IMR-90 (cell line): ENCODE results near the gene GRK2. TPM values are rescaled to one million over a fixed set of nuclear protein-coding genes. Genes with fewer than 3 reads are reported as not detected.

ENCODE experiments used
- ATAC-seq: fragments of 200-7000 bp; cut with Tn5 transposase; 2 replicates; pipeline ENCODE4 v1.9.1; 2020; ENCODE audit warnings: low read depth, mild to moderate bottlenecking, moderate library complexity
- BruUV-seq: library from RNA; stranded (reverse); fragments of 400-500 nt; replicated peaks from 2 replicates; lab custom pipeline; 2021; lab: Mats Ljungman, UMichigan
- CTCF ChIA-PET: fragments of 300-600 bp; formaldehyde crosslinking; extraction: SDS; loops from one replicate; lab custom pipeline; 2021; ENCODE audit warnings: antibody characterized with exemption; lab: Yijun Ruan, JAX
- POLR2A ChIA-PET: fragments of 300-600 bp; sonication (Branson Sonifier 250); formaldehyde crosslinking; loops from one replicate; lab custom pipeline; 2022; ENCODE audit warnings: antibody characterized with exemption; ENCODE audit not compliant: unreplicated experiment; lab: Charles Lee
- DNase-seq: peaks from one replicate; pipeline ENCODE4 v3.0.0; 2013
- H2AFZ ChIP-seq: replicated peaks from 2 replicates; pipeline ENCODE3; 2013; ENCODE audit warnings: low read length, mild to moderate bottlenecking; ENCODE audit not compliant: poor library complexity
- H2AK5ac ChIP-seq: 2 replicates; pipeline ENCODE4 v1.6.1; 2013; ENCODE audit warnings: low read depth, low read length, inconsistent platforms
- H2AK9ac ChIP-seq: replicated peaks from 2 replicates; pipeline ENCODE3; 2013; ENCODE audit warnings: mild to moderate bottlenecking, low read depth, low read length, moderate library complexity; ENCODE audit not compliant: poor library complexity
- H2BK120ac ChIP-seq: 2 replicates; pipeline ENCODE4 v1.6.1; 2013; ENCODE audit warnings: low read depth, low read length, inconsistent platforms
- H2BK15ac ChIP-seq: 3 replicates; pipeline ENCODE4 v1.6.1; 2013; ENCODE audit warnings: low read depth, low read length, inconsistent platforms
- H2BK20ac ChIP-seq: 2 replicates; pipeline ENCODE4 v1.6.1; 2013; ENCODE audit warnings: low read depth, mild to moderate bottlenecking, inconsistent platforms, low read length, moderate library complexity
- H2BK5ac ChIP-seq: 2 replicates; pipeline ENCODE4 v1.6.1; 2013; ENCODE audit warnings: mild to moderate bottlenecking, low read depth, low read length, inconsistent platforms; ENCODE audit not compliant: poor library complexity, severe bottlenecking
- H3K14ac ChIP-seq: replicated peaks from 2 replicates; pipeline ENCODE4 v1.6.1; 2013; ENCODE audit warnings: low read depth, low read length, inconsistent platforms
- H3K18ac ChIP-seq: 2 replicates; pipeline ENCODE4 v1.6.1; 2013; ENCODE audit warnings: low read depth, low read length, control low read depth
- H3K23ac ChIP-seq: 2 replicates; pipeline ENCODE4 v1.6.1; 2013; ENCODE audit warnings: low read depth, low read length, inconsistent platforms
- H3K27ac ChIP-seq: 2 replicates; pipeline ENCODE4 v1.5.1; 2013; ENCODE audit warnings: mild to moderate bottlenecking, control low read depth, low read length; ENCODE audit not compliant: insufficient read depth
- H3K27me3 ChIP-seq: 2 replicates; pipeline ENCODE4 v1.6.1; 2013; ENCODE audit warnings: low read length; ENCODE audit not compliant: control insufficient read depth, insufficient read depth
- H3K36me3 ChIP-seq: 2 replicates; pipeline ENCODE4 v1.6.1; 2013; ENCODE audit warnings: low read length, mixed read lengths; ENCODE audit not compliant: control insufficient read depth, insufficient read depth
- H3K4ac ChIP-seq: 2 replicates; pipeline ENCODE4 v1.6.1; 2013; ENCODE audit warnings: low read depth, low read length, inconsistent platforms
- H3K4me1 ChIP-seq: 2 replicates; pipeline ENCODE4 v1.6.1; 2013; ENCODE audit warnings: low read length, mixed read lengths; ENCODE audit not compliant: control insufficient read depth, insufficient read depth
- H3K4me2 ChIP-seq: 2 replicates; pipeline ENCODE4 v1.6.1; 2013; ENCODE audit warnings: low read depth, mild to moderate bottlenecking, control low read depth, low read length, moderate library complexity
- H3K4me3 ChIP-seq: 2 replicates; pipeline ENCODE4 v1.5.1; 2013; ENCODE audit warnings: low read depth, mild to moderate bottlenecking, control low read depth, low read length, moderate library complexity; ENCODE audit not compliant: insufficient read depth
- H3K56ac ChIP-seq: 2 replicates; pipeline ENCODE4 v1.6.1; 2013; ENCODE audit warnings: low read length, inconsistent platforms; ENCODE audit not compliant: insufficient read depth; ENCODE audit errors: extremely low read depth
- H3K79me1 ChIP-seq, 2 experiments: 2 replicates each; pipeline ENCODE4 v1.6.1; 2013; ENCODE audit warnings: low read length in 2 of 2, inconsistent platforms in 1 of 2, low read depth in 1 of 2
- H3K9ac ChIP-seq: 2 replicates; pipeline ENCODE4 v1.6.1; 2013; ENCODE audit warnings: low read depth, low read length, control low read depth
- H3K9me1 ChIP-seq: 2 replicates; pipeline ENCODE4 v1.6.1; 2013; ENCODE audit warnings: low read length, inconsistent platforms; ENCODE audit not compliant: insufficient read depth
- H3K9me3 ChIP-seq: 2 replicates; pipeline ENCODE4 v1.6.1; 2013; ENCODE audit warnings: low read length; ENCODE audit not compliant: control insufficient read depth, insufficient read depth
- H4K20me1 ChIP-seq: 2 replicates; pipeline ENCODE4 v1.6.1; 2013; ENCODE audit warnings: low read length, inconsistent platforms; ENCODE audit not compliant: insufficient read depth
- H4K5ac ChIP-seq: 2 replicates; pipeline ENCODE4 v1.6.1; 2013; ENCODE audit warnings: mild to moderate bottlenecking, low read depth, low read length, control low read depth
- H4K8ac ChIP-seq, 2 experiments: 2 replicates each; pipeline ENCODE4 v1.6.1; 2013; ENCODE audit warnings: low read depth in 2 of 2, low read length in 2 of 2, control low read depth in 1 of 2, inconsistent platforms in 1 of 2
- H4K91ac ChIP-seq: 2 replicates; pipeline ENCODE4 v1.6.1; 2013; ENCODE audit warnings: low read depth, low read length, inconsistent platforms; ENCODE audit not compliant: insufficient read depth
- BHLHE40 ChIP-seq: fragments of 150-350 bp; IDR thresholded peaks from 2 replicates; pipeline ENCODE4 v1.6.1; 2016; ENCODE audit warnings: mild to moderate bottlenecking, low read depth, low read length
- CEBPB ChIP-seq: IDR thresholded peaks from 2 replicates; pipeline ENCODE4 v1.6.1; 2012; ENCODE audit warnings: low read depth, low read length, improper control_type of control experiment
- CHD1 ChIP-seq: IDR thresholded peaks from 2 replicates; pipeline ENCODE4 v1.6.1; 2012; ENCODE audit warnings: low read depth, low read length, improper control_type of control experiment
- CTCF ChIP-seq: conservative IDR thresholded peaks from 2 replicates; pipeline ENCODE4 v1.5.1; 2012; ENCODE audit warnings: mild to moderate bottlenecking, low read depth, low read length, improper control_type of control experiment
- ELK1 ChIP-seq: fragments of 150-350 bp; IDR thresholded peaks from 2 replicates; pipeline ENCODE4 v1.6.1; 2016; ENCODE audit warnings: low read depth, mild to moderate bottlenecking, low read length, moderate library complexity, borderline replicate concordance
- FOS ChIP-seq: fragments of 150-350 bp; IDR thresholded peaks from 2 replicates; pipeline ENCODE4 v1.6.1; 2016; ENCODE audit warnings: low read depth, low read length
- MAFK ChIP-seq: IDR thresholded peaks from 2 replicates; pipeline ENCODE4 v1.6.1; 2012; ENCODE audit warnings: low read depth, low read length, improper control_type of control experiment
- MAZ ChIP-seq: IDR thresholded peaks from 2 replicates; pipeline ENCODE4 v1.6.1; 2012; ENCODE audit warnings: low read depth, mild to moderate bottlenecking, low read length, improper control_type of control experiment, moderate library complexity, borderline replicate concordance
- MXI1 ChIP-seq: IDR thresholded peaks from 2 replicates; pipeline ENCODE4 v1.6.1; 2012; ENCODE audit warnings: low read depth, mild to moderate bottlenecking, low read length, moderate library complexity, borderline replicate concordance
- NFE2L2 ChIP-seq: fragments of 150-350 bp; IDR thresholded peaks from 2 replicates; pipeline ENCODE4 v1.6.1; 2016; ENCODE audit warnings: low read depth, mild to moderate bottlenecking, low read length
- POLR2A ChIP-seq: IDR thresholded peaks from 2 replicates; pipeline ENCODE4 v1.6.1; 2012; ENCODE audit warnings: mild to moderate bottlenecking, low read depth, low read length
- RAD21 ChIP-seq: IDR thresholded peaks from 2 replicates; pipeline ENCODE4 v1.6.1; 2012; ENCODE audit warnings: low read length, improper control_type of control experiment
- RCOR1 ChIP-seq: IDR thresholded peaks from 2 replicates; pipeline ENCODE4 v1.6.1; 2012; ENCODE audit warnings: mild to moderate bottlenecking, low read length, improper control_type of control experiment; ENCODE audit not compliant: insufficient replicate concordance
- RFX5 ChIP-seq: IDR thresholded peaks from 2 replicates; pipeline ENCODE4 v1.8.0; 2012; ENCODE audit warnings: low read depth, mild to moderate bottlenecking, low read length, moderate library complexity
- USF2 ChIP-seq: fragments of 150-350 bp; IDR thresholded peaks from 2 replicates; pipeline ENCODE4 v1.6.1; 2017; ENCODE audit warnings: mild to moderate bottlenecking, antibody characterized with exemption, low read length, low read depth
- WGBS, 2 experiments: methylation state at CpG; one replicate each; pipeline versions ENCODE4 v1.1.5 to v1.1.7; 2013; ENCODE audit warnings: missing lambda C conversion rate in 2 of 2; ENCODE audit not compliant: insufficient read length in 1 of 2; ENCODE audit errors: extremely low coverage in 2 of 2; 5-methylcytosine and 5-hydroxymethylcytosine counted together
- dilution Hi-C: fragments of 300-500 bp; cut with HindIII; formaldehyde crosslinking; loops from one replicate; pipeline ENCODE4 v1.14.3; 2018; ENCODE audit warnings: low sequenced_read_pairs; ENCODE audit not compliant: unreplicated experiment
- in situ Hi-C: fragments of 300-500 bp; cut with MboI; formaldehyde crosslinking; loops from 3 replicates; pipeline ENCODE4 v1.14.3; 2019; ENCODE audit warnings: low sequenced_read_pairs, inconsistent platforms, mixed read lengths
- intact Hi-C: fragments of 100-400 bp; cut with micrococcal nuclease; formaldehyde crosslinking; loops from 2 replicates; pipeline ENCODE4 v1.10.0; 2022
- polyA plus RNA-seq, 3 experiments: library from polyadenylated mRNA; depleted of rRNA; stranded (reverse); fragments of >200 nt; gene quantifications; 2 replicates each; pipeline ENCODE4 v1.2.3, GENCODE V29; 2012; ENCODE audit warnings: low replicate concordance in 1 of 3
- total RNA-seq: library from RNA; depleted of rRNA; stranded (reverse); fragments of >200 nt; gene quantifications from 2 replicates; pipeline ENCODE4 v1.2.3, GENCODE V29; 2012

The GRK2 gene
- total and polyA plus RNA-seq, 2 of the 4 experiments (the other 2 are of a cell fraction), result 26.7 to 41.8 TPM

DNA sequence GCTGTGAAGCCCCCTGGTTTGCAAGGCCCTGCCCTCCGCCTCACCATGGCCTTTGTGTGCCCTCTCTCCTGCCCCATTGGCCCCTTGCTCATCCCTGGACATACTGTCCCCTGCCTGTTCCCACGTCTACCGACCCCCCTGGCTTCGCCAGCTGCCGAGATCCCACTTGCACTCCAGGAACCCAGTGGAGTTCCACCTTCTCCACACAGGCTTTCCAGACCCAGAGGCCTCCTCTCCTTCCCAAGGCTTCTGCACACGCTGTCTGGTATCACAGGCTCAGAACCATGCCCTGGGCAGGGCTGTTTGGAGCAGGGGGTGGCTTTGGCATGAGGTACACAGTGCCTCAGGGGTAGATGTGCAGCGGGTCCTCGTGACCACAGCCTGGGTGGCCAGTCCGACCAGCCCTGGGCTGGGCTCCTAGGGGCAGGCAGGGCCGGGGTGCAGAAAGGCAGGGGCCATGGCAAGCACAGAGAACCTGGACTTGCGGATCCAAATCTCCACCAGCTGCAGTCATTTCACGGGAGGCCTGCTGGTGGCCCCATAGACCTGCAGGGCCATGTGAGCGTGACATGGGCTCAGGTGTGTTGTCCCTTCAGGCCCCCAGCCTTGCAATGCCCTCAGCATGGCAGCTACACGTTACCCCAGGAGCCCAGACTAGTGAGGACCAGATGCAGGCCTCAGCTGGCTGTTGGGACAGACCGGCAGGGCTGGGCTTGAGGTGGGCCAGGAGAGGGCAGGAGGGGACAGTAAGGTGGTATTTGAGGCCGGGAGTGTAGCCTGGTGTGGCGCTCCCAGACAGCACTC, 9.5 kb downstream of the GRK2 start:
- H3K4me2 ChIP-seq, result no peak overlapping the region
- CTCF ChIA-PET, result no interaction called here
- DNase-seq (no peak), ATAC-seq (no peak)
- H2AK9ac ChIP-seq, result peak overlapping the region; percentile 50
- no peak overlapping the region for H2BK120ac ChIP-seq
- intact Hi-C loops (no loop called here), in situ Hi-C loops (no loop called here), dilution Hi-C loops (no loop called here)
- H2AK5ac ChIP-seq, result no peak overlapping the region; the same call in 1 of the 2 replicates
- peak overlapping the region; percentile 90; the same call in 1 of the 2 replicates for H3K4ac ChIP-seq
- H3K9ac ChIP-seq, result no peak overlapping the region
- WGBS, 2 experiments, result 91% methylated on average over 11 of the region's 17 CpGs; no CpG with 5 or more reads in 1 of the 2 experiments
- H3K9me3 ChIP-seq, result no peaks in the 10 kb centered on the region
- peaks cover 19% of the 10 kb centered on the region for H3K36me3 ChIP-seq
- H3K4me1 ChIP-seq, result peaks cover 24% of the 10 kb centered on the region
- no peak overlapping the region for H4K8ac ChIP-seq
- no peak overlapping the region for H3K4me3 ChIP-seq
- H2AFZ ChIP-seq, result no peak overlapping the region
- POLR2A ChIA-PET, result no interaction called here
- no peak overlapping the region for H3K56ac ChIP-seq
- no peak overlapping the region for H4K5ac ChIP-seq
- H4K20me1 ChIP-seq, result peaks cover 17% of the 10 kb centered on the region
- no TSS peak for BruUV-seq
- H3K79me1 ChIP-seq, result peaks cover 26 to 95% of the 10 kb centered on the region in 2 experiments
- peaks cover 25% of the 10 kb centered on the region for H3K9me1 ChIP-seq
- H3K14ac ChIP-seq, result no peak overlapping the region
- no peak overlapping the region for H3K18ac ChIP-seq
- H3K27ac ChIP-seq, result 0 out of 2 replicates have a peak overlapping the region, but pooled peaks have one; percentile 12
- H4K91ac ChIP-seq, result no peak overlapping the region; the same call in 1 of the 2 replicates
- no peak overlapping the region for H2BK15ac ChIP-seq
- no peak overlapping the region for H2BK20ac ChIP-seq
- H2BK5ac ChIP-seq, result no peak overlapping the region
- H3K27me3 ChIP-seq, result no peaks in the 10 kb centered on the region
- no peak overlapping the region for H3K23ac ChIP-seq
- TF ChIP-seq NFE2L2, result no peak
- no peak for TF ChIP-seq RCOR1
- TF ChIP-seq RAD21, result no peak
- TF ChIP-seq RFX5, result no peak
- TF ChIP-seq MXI1, result no peak
- TF ChIP-seq USF2, result no peak
- no peak for TF ChIP-seq BHLHE40
- no peak for TF ChIP-seq CHD1
- TF ChIP-seq CEBPB, result no peak
- TF ChIP-seq ELK1, result no peak
- no peak for TF ChIP-seq FOS
- TF ChIP-seq CTCF, result no peak
- TF ChIP-seq MAFK, result no peak
- TF ChIP-seq MAZ, result no peak
- no peak for TF ChIP-seq POLR2A
